GM19395 (cell line): ENCODE measurements around the gene SLC13A4.

Experiments
- ATAC-seq: cut with Tn5 transposase; IDR thresholded peaks from one replicate; pipeline ENCODE4 v1.9.1; 2021; ENCODE audit warnings: mild to moderate bottlenecking, moderate library complexity; ENCODE audit not compliant: unreplicated experiment

The SLC13A4 gene

DNA sequence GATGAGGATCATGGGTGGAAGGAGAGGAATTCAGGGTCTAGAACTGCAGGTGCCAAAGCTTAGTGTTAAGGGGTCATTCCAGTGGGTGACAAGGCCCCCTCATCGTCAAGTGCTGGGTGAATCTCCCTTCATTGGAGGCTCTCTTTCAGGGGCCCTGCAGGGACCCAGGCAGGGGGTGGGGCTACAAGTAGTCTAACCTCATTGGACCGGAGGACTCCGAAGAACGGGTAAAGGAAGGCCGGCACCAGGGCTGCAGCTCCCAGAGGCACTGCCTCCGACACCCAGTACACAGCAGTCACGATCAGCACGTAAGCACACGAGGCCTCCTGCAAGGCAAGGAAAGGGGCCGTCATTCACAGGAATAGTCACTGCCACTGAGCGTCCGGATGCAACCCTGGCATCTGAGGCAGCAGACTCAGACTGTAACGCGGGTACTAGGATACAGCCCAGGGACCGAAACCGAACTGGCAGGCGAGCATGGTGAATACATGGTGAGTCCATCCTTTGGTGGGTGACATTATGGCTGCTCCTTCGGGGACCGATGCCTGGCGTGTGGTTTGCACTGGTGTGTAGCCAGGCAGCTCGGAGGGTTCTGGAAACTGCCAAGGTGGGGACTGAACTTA is 6.7 kb downstream of the SLC13A4 start:
- no peak for ATAC-seq

GRCh38 chr7:135719688-135720087 is 8.3 kb downstream of the SLC13A4 start:
- ATAC-seq = no peak

DNA sequence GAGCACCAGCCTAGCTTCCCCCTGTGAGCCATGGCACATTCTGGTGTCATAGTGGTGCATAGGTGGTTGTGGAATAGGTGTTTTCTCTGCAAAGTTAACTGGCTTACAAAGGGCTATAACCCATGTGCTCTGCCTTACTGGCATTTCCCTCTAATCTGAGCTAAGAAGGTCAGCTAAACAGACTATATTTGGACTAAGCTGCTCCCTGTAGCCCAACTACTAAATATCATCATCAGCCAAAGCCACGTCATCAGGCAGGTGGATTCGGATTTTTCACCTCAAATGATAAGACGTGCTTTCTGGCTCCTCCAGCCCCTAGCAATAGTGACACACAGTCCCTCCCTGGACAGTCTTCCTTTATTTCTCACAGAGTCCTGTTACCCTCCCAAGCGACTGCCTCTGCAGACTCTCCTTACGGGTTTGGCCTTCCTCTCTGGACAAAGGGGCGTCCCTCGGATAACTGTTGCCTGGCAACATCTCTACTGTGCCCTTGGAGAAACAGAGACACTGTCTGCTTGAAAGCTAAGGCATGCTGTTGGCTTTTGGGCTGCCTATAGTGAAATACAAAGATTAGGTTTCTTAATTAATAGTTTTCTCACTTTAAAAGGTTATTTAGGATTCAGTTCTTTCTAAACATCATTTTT is 9.1 kb downstream of the SLC13A4 start:
- no peak for ATAC-seq

DNA sequence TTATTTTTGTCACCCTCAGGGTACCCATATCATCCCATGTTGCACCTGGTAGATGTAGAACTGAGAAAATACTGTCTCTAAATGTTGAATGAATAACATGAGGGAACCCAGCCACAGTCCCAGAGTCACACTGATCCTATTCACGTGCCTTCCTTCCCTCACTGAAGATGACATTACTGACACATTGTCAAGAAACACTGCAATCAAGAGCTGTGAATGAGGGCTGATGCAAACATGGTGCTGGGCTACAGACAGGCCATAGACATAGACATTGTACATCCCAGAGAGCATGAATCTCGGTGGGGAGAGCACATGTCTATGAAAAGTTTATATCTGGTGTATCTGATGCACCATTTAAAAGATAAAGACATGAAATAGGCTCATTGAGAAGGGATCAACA is 9.8 kb downstream of the SLC13A4 start:
- ATAC-seq = no peak

DNA sequence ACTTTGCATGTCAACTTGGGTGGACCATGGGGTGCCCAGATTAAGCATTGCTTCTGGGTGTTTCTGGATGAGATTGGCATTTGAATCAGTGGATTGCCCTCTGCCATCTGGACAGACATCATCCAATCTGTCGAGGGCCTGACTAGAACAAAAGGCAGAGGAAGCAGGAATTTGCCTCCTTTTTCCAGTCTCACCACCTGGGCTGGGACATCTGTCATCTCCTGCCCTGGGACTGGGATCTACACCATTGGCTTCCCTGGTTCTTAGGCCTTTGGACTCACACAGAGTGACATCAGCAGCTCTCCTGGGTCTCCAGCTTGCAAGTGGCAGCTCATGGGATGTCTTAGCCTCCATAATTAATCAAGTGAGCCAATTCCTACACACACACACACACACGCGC is 10.3 kb downstream of the SLC13A4 start:
- ATAC-seq = no peak

DNA sequence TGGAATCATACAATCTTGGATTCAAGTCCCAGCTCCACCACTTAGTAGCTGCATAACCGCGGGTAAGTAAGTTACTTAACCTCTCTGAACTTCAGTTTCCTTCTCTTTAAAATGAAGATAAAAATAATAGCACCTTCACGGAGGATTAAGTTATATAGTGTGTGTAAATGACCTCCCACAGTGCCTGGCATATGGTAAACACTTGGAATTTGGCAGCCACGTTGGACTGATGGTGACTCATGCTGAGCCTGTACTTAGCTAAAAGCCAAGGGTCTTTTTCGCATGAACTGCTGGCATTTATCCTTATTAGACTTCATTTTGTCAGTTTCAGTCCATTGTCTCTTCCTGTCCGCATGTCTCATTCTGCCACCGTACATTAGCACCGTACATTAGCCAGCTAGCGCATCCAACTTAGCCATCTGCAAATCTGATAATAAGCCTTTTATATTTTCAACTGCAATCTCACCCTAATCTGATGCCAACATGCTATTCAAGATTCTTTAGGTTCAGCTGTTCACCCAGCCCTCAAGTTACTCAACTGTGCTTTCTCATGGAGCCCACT is 11.2 kb downstream of the SLC13A4 start:
- ATAC-seq = no peak

DNA sequence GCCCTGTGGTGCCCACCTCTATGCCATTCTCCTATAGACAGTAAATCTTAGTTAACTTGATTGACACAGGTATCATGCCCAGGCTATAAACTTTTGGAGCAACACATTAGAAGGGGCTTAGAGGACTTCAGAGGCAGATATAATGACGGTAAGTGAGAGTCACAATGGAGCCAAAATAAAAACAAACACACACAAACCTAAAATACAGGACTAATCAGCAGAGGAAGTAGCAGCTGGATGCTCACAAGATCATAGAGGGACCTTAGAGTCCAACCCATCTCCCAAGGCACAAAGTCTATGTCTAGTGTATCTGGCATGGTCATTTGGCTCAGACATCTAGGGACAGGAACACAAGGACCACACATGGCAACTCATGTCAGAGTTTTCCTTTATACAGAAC is 12.3 kb downstream of the SLC13A4 start:
- ATAC-seq = no peak

- ATAC-seq = no peak
These were observed 12.9 kb downstream of the SLC13A4 start for GRCh38 chr7:135715055-135715522.

- no peak for ATAC-seq
These were observed 13.4 kb downstream of the SLC13A4 start for GRCh38 chr7:135714534-135715009.

- ATAC-seq = no peak
These were observed 14.0 kb downstream of the SLC13A4 start for GRCh38 chr7:135713836-135714470.

- no peak for ATAC-seq
These were observed 15.2 kb downstream of the SLC13A4 start for GRCh38 chr7:135712796-135713195.

- no peak for ATAC-seq
These were observed 15.7 kb downstream of the SLC13A4 start for GRCh38 chr7:135712182-135712782.

- ATAC-seq = peak; percentile 14
These were observed 16.9 kb downstream of the SLC13A4 start for GRCh38 chr7:135711139-135711469.

DNA sequence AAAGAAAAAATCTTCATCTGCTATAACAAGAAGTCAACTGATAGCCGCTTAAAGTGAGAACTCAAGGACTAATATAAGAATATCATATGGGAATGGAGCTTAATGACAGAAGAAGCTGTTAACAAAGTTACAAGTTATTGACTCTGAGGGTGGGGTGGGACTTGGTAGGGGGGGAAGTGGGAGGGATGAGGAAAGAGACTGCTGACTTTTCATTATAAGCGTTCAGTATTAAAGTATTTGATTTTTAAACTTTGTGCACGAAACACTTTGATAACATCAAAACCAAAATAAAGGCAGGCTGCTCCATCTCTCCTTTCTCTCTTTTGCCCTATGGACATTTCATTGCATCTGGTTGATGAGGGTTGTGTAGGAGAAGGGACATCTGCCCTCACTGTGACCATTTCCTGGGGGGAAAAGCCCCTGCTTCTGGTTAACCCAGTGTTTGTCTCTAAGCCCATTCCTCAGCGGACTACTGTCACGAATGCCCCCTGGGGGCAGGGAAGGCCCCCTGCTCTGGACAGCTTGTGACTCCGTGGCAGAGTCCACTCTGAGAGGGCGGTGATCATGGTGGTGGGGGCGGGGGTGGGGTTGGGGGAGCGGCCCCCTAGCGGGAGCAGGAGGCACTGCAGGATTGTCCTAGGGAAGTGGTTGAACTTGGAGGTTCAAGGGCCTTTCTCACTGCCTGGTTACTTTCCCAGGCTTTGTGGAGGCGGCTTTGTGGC is 17.4 kb downstream of the SLC13A4 start:
- ATAC-seq = peak; percentile 44

- ATAC-seq = no peak
These were observed 18.5 kb downstream of the SLC13A4 start for GRCh38 chr7:135709508-135709907.

DNA sequence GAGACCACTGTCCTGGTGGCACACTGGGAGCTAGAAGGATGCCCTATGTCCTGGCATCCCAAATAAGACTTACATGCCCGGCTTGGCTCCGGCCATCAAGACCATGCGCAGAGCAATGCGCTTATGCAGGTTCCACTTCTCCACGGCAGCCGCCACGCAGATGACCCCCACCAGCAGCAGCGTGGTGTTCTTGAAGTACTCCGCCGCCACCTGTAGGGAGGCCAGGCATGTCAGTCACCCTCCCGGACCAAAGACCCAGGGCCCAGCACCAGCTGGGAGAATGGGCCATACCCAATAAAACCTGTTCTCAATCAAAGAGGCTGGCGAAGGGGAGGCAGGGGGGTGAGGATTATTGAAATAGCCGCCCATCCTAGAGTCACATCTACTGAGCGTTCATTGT is 19.9 kb downstream of the SLC13A4 start:
- ATAC-seq = no peak

- ATAC-seq = no peak
These were observed 20.4 kb downstream of the SLC13A4 start for GRCh38 chr7:135707570-135707966.

DNA sequence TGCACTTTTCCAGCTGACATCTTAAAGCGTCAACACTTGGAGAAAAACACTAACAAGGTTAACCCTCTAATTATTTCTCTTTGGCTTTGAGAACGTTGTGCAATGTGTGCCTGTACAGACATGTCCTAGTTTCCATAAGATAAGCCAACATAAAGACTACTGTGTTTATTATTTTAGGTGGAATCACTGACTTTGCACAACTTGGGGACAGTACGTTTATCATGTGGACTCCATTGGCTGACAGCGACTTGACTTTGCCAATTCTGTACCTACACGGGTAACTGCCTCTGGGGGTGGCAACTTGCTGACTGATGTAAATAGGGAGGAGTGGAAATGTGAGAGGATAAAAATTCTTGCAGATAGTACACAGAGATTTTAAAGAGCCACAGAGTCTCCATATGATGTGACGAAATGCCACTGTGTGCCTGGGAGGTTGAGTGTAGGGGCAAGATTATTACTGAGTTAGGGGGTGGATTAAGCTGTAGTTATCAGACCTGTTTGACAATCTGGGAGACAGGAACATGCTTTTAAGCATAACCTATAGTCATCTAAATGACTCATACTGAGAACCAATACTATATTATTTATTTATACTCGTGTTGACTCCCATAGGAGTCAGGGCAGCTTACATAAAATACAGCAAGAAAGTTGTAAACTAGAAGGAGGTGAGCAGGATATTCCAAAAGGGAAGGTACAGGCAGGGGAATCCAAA is 21.0 kb downstream of the SLC13A4 start:
- ATAC-seq = no peak

GRCh38 chr7:135706038-135706742 is 21.8 kb downstream of the SLC13A4 start:
- ATAC-seq = no peak

DNA sequence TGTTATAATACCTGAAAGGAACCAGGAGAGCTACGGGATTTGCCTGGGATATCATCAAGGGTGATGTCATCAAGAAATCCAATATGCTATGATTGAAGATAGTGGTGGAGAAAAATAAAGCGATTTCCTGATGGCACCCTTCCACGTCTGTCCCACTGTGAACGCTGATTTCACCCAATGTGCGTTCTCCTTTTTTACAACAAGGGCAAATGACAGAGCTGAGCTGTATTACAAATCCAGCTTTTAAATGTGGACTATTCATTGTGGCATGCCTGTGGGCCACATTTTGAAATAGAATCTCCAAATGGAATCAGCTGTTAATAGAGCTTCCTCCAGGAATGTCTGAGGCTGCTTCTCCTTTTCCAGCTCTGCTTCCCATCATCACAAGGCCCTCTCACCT is 23.3 kb downstream of the SLC13A4 start:
- no peak for ATAC-seq
